GM23338 (cell line): ENCODE measurements around the gene PPP2R5D. TPM values are rescaled to one million over a fixed set of nuclear protein-coding genes. Genes with fewer than 3 reads are reported as not detected.

Experiments used
- ATAC-seq: fragments of 200-7000 bp; cut with Tn5 transposase; 3 replicates; pipeline ENCODE4 v1.9.1; 2020
- DNase-seq: peaks from one replicate; pipeline ENCODE4 v3.0.0-alpha.2; 2015; ENCODE audit warnings: low spot score
- H2AFZ ChIP-seq: fragments of 200-600 bp; sonication (generic); 2 replicates; pipeline ENCODE4 v1.8.0; 2016; ENCODE audit warnings: antibody characterized with exemption, mild to moderate bottlenecking, moderate library complexity
- H3F3A ChIP-seq: fragments of 200-600 bp; sonication (generic); replicated peaks from 2 replicates; pipeline ENCODE4 v1.8.0; 2017; ENCODE audit warnings: antibody characterized with exemption, mixed run types, low read depth
- H3K27ac ChIP-seq: fragments of 200-600 bp; sonication (generic); 2 replicates; pipeline ENCODE4 v1.6.1; 2016; ENCODE audit warnings: low read depth
- H3K27me3 ChIP-seq: fragments of 200-600 bp; sonication (generic); 2 replicates; pipeline ENCODE4 v1.8.0; 2016; ENCODE audit warnings: mild to moderate bottlenecking, mixed run types, moderate library complexity; ENCODE audit not compliant: insufficient read depth
- H3K36me3 ChIP-seq: fragments of 200-600 bp; sonication (generic); 2 replicates; pipeline ENCODE4 v1.8.0; 2016; ENCODE audit warnings: mild to moderate bottlenecking; ENCODE audit not compliant: insufficient read depth
- H3K4me1 ChIP-seq: fragments of 200-600 bp; sonication (generic); 2 replicates; pipeline ENCODE4 v1.8.0; 2016; ENCODE audit warnings: mild to moderate bottlenecking, moderate library complexity; ENCODE audit not compliant: insufficient read depth
- H3K4me2 ChIP-seq: fragments of 200-600 bp; sonication (generic); 2 replicates; pipeline ENCODE4 v1.7.1; 2017; ENCODE audit warnings: mixed run types
- H3K4me3 ChIP-seq: fragments of 200-600 bp; sonication (generic); 2 replicates; pipeline ENCODE4 v1.6.1; 2016; ENCODE audit warnings: mixed run types
- H3K79me2 ChIP-seq: fragments of 200-600 bp; sonication (generic); replicated peaks from 2 replicates; pipeline ENCODE4 v1.8.0; 2017; ENCODE audit warnings: mild to moderate bottlenecking; ENCODE audit not compliant: insufficient read depth
- H3K9me2 ChIP-seq: fragments of 200-600 bp; sonication (generic); 2 replicates; pipeline ENCODE4 v1.8.0; 2017; ENCODE audit not compliant: insufficient read depth
- H4K20me1 ChIP-seq: fragments of 200-600 bp; sonication (generic); replicated peaks from 2 replicates; pipeline ENCODE4 v1.8.0; 2017; ENCODE audit warnings: mild to moderate bottlenecking; ENCODE audit not compliant: insufficient read depth
- H3K27ac Mint-ChIP-seq: 2 replicates; pipeline ENCODE4 v1.8.0; 2020; ENCODE audit warnings: inconsistent platforms, mild to moderate bottlenecking, moderate library complexity, mixed read lengths
- H3K27me3 Mint-ChIP-seq: 3 replicates; pipeline ENCODE4 v1.8.0; 2022; ENCODE audit warnings: low read depth, mild to moderate bottlenecking, moderate library complexity, mixed read lengths, inconsistent platforms; ENCODE audit not compliant: insufficient read depth, poor library complexity
- H3K36me3 Mint-ChIP-seq: 3 replicates; pipeline ENCODE4 v1.8.0; 2021; ENCODE audit warnings: low read depth, mild to moderate bottlenecking, inconsistent platforms, moderate library complexity, mixed read lengths
- H3K4me1 Mint-ChIP-seq: 3 replicates; pipeline ENCODE4 v1.8.0; 2020; ENCODE audit warnings: mild to moderate bottlenecking, inconsistent platforms, mixed read lengths
- H3K4me3 Mint-ChIP-seq: 3 replicates; pipeline ENCODE4 v1.8.0; 2021; ENCODE audit warnings: moderate library complexity, mild to moderate bottlenecking, inconsistent platforms, mixed read lengths
- H3K9me3 Mint-ChIP-seq: 3 replicates; pipeline ENCODE4 v1.8.0; 2020; ENCODE audit warnings: moderate library complexity, mild to moderate bottlenecking, inconsistent platforms, mixed read lengths
- CREB1 ChIP-seq: fragments of 250-450 bp; sonication (Bioruptor Pico); IDR thresholded peaks from 2 replicates; pipeline ENCODE4 v1.5.0; 2020; ENCODE audit warnings: low read depth, mild to moderate bottlenecking, moderate library complexity
- ETS1 ChIP-seq: IDR thresholded peaks from 2 replicates; pipeline ENCODE4 v1.6.1; 2016; ENCODE audit warnings: antibody characterized with exemption
- EZH2 ChIP-seq: fragments of 200-600 bp; sonication (generic); IDR thresholded peaks from one replicate; pipeline ENCODE4 v1.8.0; 2017; ENCODE audit warnings: antibody characterized with exemption, mild to moderate bottlenecking, low read depth; ENCODE audit not compliant: unreplicated experiment
- EZH2phosphoT487 ChIP-seq: fragments of 200-600 bp; sonication (generic); IDR thresholded peaks from one replicate; pipeline ENCODE4 v1.8.1; 2018; ENCODE audit warnings: antibody characterized with exemption; ENCODE audit not compliant: unreplicated experiment
- NANOG ChIP-seq: IDR thresholded peaks from 2 replicates; pipeline ENCODE4 v1.6.1; 2016; ENCODE audit warnings: antibody characterized with exemption, borderline replicate concordance
- REST ChIP-seq: IDR thresholded peaks from one replicate; pipeline ENCODE4 v1.6.1; 2018; ENCODE audit warnings: antibody characterized with exemption; ENCODE audit not compliant: unreplicated experiment
- ZNF114 ChIP-seq: fragments of 250-450 bp; sonication (Bioruptor Pico); IDR thresholded peaks from 2 replicates; pipeline ENCODE4 v1.5.0; 2020; ENCODE audit warnings: mild to moderate bottlenecking, moderate library complexity
- ZNF331 ChIP-seq: fragments of 250-450 bp; sonication (Bioruptor Pico); IDR thresholded peaks from 2 replicates; pipeline ENCODE4 v1.5.0; 2020; ENCODE audit warnings: low read depth, mild to moderate bottlenecking, moderate library complexity
- ZNF462 ChIP-seq: fragments of 250-450 bp; sonication (Bioruptor Pico); IDR thresholded peaks from 2 replicates; pipeline ENCODE4 v1.5.0; 2020; ENCODE audit warnings: mild to moderate bottlenecking, moderate library complexity
- polyA plus RNA-seq: library from polyadenylated mRNA; unstranded; fragments of >200 nt; fragmentation: Nextera tagmentation; extraction: Ambion mirVana; gene quantifications from 2 replicates; pipeline ENCODE4 v1.2.1, GENCODE V29; 2016
- total RNA-seq: library from RNA; depleted of rRNA; stranded (reverse); fragments of >200 nt; shearing (Covaris generic); gene quantifications from 2 replicates; pipeline ENCODE4 v1.2.3, GENCODE V29; 2014

The PPP2R5D gene
- total and polyA plus RNA-seq, 2 experiments from 2014 or later, result 20.0 to 55.3 TPM

GRCh38 chr6:42988486-42989020 lies 4.2 kb downstream of the PPP2R5D start:
- H3K36me3 Mint-ChIP-seq, result peaks cover 19% of the 10 kb centered on the region; the same call in 2 of the 3 replicates
- Histone ChIP-seq H3K9me2 (no peaks in the 10 kb centered on the region), H3K27me3 (no peaks in the 10 kb centered on the region), H3K4me1 (peaks cover 9% of the 10 kb centered on the region; the same call in 1 of the 2 replicates), H4K20me1 (peaks cover 15% of the 10 kb centered on the region), H3K4me2 (no peak overlapping the region), H3K27ac (no peak overlapping the region), H3F3A (0 out of 2 replicates have a peak, but pooled peaks cover 4% of the 10 kb centered on the region), H3K79me2 (peaks cover 17% of the 10 kb centered on the region), H2AFZ (no peak overlapping the region), H3K4me3 (no peak overlapping the region), H3K36me3 (0 out of 2 replicates have a peak, but pooled peaks cover 5% of the 10 kb centered on the region)
- DNase-seq, result peak; percentile 7
- H3K27me3 Mint-ChIP-seq, result peaks cover 8% of the 10 kb centered on the region
- no peak overlapping the region for H3K27ac Mint-ChIP-seq
- no peak for ATAC-seq
- no peak for TF ChIP-seq ETS1
- H3K4me1 Mint-ChIP-seq, result peaks cover 18% of the 10 kb centered on the region
- no peak overlapping the region for H3K4me3 Mint-ChIP-seq
- no peaks in the 10 kb centered on the region for H3K9me3 Mint-ChIP-seq

GRCh38 chr6:42989923-42990322 lies 5.6 kb downstream of the PPP2R5D start:
- peaks cover 9% of the 10 kb centered on the region; the same call in 1 of the 2 replicates for H3K4me1 ChIP-seq
- H3K27me3 ChIP-seq, result no peaks in the 10 kb centered on the region
- 0 out of 2 replicates have a peak, but pooled peaks cover 5% of the 10 kb centered on the region for H3K36me3 ChIP-seq
- H3F3A ChIP-seq, result 0 out of 2 replicates have a peak, but pooled peaks cover 8% of the 10 kb centered on the region
- H3K4me2 ChIP-seq, result no peak overlapping the region
- H3K79me2 ChIP-seq, result peaks cover 17% of the 10 kb centered on the region
- peaks cover 9% of the 10 kb centered on the region for H3K27me3 Mint-ChIP-seq
- H3K4me1 Mint-ChIP-seq, result peaks cover 14% of the 10 kb centered on the region
- no peaks in the 10 kb centered on the region for H3K9me2 ChIP-seq
- no peaks in the 10 kb centered on the region for H3K9me3 Mint-ChIP-seq
- ATAC-seq, result no peak
- no peak overlapping the region for H3K4me3 ChIP-seq
- no peak overlapping the region for H3K27ac Mint-ChIP-seq
- H4K20me1 ChIP-seq, result peaks cover 20% of the 10 kb centered on the region
- no peak for DNase-seq
- no peak overlapping the region for H3K4me3 Mint-ChIP-seq
- H2AFZ ChIP-seq, result no peak overlapping the region
- H3K27ac ChIP-seq, result no peak overlapping the region
- peaks cover 20% of the 10 kb centered on the region; the same call in 2 of the 3 replicates for H3K36me3 Mint-ChIP-seq
- TF ChIP-seq CREB1 (CRISPR knock-in tag) (no peak), REST (no peak), EZH2phosphoT487 (no peak), ZNF331 (CRISPR knock-in tag) (no peak), EZH2 (no peak), ZNF462 (CRISPR knock-in tag) (no peak), ZNF114 (CRISPR knock-in tag) (no peak), ETS1 (no peak), NANOG (no peak)
